Measurements from ENCODE around the gene RGL3. TPM values are rescaled to one million over a fixed set of nuclear protein-coding genes. Genes with fewer than 3 reads are reported as not detected.
"Not testable (repeated sequence)": the region's sequence is repeated elsewhere in the genome, so short reads cannot be mapped to it uniquely, and the experiment has no call there.

The RGL3 gene, protein sequence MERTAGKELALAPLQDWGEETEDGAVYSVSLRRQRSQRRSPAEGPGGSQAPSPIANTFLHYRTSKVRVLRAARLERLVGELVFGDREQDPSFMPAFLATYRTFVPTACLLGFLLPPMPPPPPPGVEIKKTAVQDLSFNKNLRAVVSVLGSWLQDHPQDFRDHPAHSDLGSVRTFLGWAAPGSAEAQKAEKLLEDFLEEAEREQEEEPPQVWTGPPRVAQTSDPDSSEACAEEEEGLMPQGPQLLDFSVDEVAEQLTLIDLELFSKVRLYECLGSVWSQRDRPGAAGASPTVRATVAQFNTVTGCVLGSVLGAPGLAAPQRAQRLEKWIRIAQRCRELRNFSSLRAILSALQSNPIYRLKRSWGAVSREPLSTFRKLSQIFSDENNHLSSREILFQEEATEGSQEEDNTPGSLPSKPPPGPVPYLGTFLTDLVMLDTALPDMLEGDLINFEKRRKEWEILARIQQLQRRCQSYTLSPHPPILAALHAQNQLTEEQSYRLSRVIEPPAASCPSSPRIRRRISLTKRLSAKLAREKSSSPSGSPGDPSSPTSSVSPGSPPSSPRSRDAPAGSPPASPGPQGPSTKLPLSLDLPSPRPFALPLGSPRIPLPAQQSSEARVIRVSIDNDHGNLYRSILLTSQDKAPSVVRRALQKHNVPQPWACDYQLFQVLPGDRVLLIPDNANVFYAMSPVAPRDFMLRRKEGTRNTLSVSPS
- total RNA-seq (0.28 TPM), polyA plus RNA-seq (5.3 TPM)
- long read RNA-seq, donor 1 = 0 reads
- long read RNA-seq, donor 2, partial matches to known transcripts = 0 of 1 reads
- long read RNA-seq, donor 2, other reads (novel, unspliced or antisense) = 0 of 1 reads
- long read RNA-seq, donor 3 = 0 reads
- long read RNA-seq, donor 4 = 0 reads
- long read RNA-seq, donor 5 = 0 reads
- long read RNA-seq, donor 6, partial matches to known transcripts = 35 of 43 reads
- long read RNA-seq, donor 6, other reads (novel, unspliced or antisense) = 8 of 43 reads
- long read RNA-seq, donor 7 = 0 reads
- long read RNA-seq, donor 8 = 0 reads
- long read RNA-seq, donor 9 = 0 reads
- long read RNA-seq, donor 10 = 0 reads

DNA sequence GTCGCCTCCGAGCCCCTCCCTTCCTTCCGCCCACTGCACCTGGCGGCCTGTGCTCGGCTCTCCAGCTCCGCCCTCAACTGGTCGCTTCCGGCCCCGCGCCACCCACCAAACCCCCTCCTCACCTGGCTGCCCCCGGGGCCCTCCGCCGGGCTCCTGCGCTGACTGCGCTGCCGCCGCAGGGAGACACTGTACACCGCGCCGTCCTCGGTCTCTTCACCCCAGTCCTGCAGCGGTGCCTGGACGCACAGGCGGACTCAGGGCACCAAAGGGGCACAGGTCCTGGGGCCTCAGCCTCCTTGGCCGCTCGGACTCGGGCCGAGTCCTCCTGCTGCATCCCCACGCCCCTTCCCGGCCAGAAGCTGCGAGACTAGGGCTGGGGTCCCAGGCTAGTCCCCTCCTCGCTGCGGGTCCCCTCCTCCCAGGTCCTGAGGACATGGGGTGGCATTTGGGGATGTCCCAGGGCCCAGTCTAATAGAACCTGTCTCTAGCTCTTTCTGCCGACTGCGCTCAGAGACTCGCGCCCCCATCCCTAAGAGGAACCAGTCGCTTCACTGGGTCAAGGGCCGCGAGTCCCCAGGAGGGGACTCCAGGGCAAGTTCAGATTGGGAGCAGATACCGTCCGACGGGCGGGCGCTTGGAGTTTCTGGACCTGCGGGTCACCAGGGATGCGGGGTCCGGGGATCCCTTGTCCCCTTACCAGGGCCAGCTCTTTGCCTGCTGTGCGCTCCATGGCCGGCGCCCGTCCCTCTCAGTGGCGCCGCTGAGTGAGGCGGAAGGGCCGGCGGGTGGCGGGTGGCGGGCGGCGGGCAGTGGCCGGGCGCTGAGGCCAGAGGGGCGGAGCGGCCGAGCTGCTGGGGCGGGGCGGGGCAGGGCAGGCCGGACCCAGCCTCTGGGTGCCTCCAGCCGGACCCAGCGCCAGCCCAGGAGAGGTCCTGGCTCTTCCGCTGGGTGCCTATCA, at the start of gene RGL3:
Gene RGL3, minus strand, starts transcription at position 766 of the 958 bp plus-strand sequence. Its CDS starts 36 bp downstream, at position 730.
- 6% methylated on average over 72 of the region's 72 CpGs for WGBS
- peaks cover 0 to 28% of the 10 kb centered on the region in 2 donors for H3K9me3 ChIP-seq (ENCODE audit: control insufficient read depth in 2 of 2, insufficient read depth in 1 of 2, low read length in 1 of 2)
- H3K4me3 ChIP-seq (ENCODE audit: low read length in 2 of 2) = peak within 1 kb of the TSS in 1 of 2 donors; percentile 25
- peak in 2 of 9 donors; percentile 26 to 43 for DNase-seq (ENCODE audit: low read depth in 6 of 9, low spot score in 9 of 9)
- no peaks in the 10 kb centered on the region for H3K36me3 ChIP-seq (ENCODE audit: control insufficient read depth in 2 of 2, insufficient read depth in 2 of 2, low read length in 1 of 2)
- peaks cover 68 to 91% of the 10 kb centered on the region in 2 donors for H3K27me3 ChIP-seq (ENCODE audit: control insufficient read depth in 2 of 2, insufficient read depth in 1 of 2, low read length in 1 of 2)
- no peak within 1 kb of the TSS for H3K27ac ChIP-seq (ENCODE audit: low read depth in 1 of 2, low read length in 1 of 2)
- peaks cover 5 to 33% of the 10 kb centered on the region in 2 donors for H3K4me1 ChIP-seq (ENCODE audit: control insufficient read depth in 2 of 2, insufficient read depth in 2 of 2, low read length in 2 of 2)

DNA sequence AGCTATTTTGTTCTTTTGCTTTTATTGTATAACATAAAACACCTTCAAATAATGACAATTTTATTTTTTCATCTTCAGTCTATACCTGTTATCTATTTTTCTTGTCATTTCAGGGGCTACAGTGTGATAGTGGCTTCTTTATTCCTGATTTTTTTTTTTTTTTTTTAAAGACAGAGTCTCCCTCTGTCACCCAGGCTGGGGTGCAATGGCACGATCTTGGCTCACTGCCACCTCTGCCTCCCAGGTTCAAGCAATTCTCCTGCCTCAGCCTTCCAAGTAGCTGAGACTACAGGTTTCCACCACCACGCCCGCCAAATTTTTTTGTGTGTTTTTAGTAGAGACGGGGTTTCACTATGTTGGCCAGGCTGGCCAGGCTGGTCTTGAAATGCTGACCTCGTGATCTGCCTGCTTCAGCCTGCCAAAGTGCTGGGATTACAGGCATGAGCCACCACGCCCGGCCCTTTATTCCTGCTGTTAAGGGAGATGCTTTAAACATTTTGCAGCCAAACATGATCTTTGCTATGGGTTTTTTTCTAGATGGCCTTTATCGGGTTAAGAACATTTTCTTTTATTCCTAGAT, 49.2 kb upstream of the RGL3 start:
- not testable (repeated sequence) for H3K9me3 ChIP-seq (ENCODE audit: control insufficient read depth in 2 of 2, insufficient read depth in 1 of 2, low read length in 1 of 2); H3K27me3 ChIP-seq (ENCODE audit: control insufficient read depth in 2 of 2, insufficient read depth in 1 of 2, low read length in 1 of 2); H3K27ac ChIP-seq (ENCODE audit: low read depth in 1 of 2, low read length in 1 of 2); DNase-seq (ENCODE audit: low read depth in 6 of 9, low spot score in 9 of 9); H3K4me3 ChIP-seq (ENCODE audit: low read length in 2 of 2); H3K36me3 ChIP-seq (ENCODE audit: control insufficient read depth in 2 of 2, insufficient read depth in 2 of 2, low read length in 1 of 2); H3K4me1 ChIP-seq (ENCODE audit: control insufficient read depth in 2 of 2, insufficient read depth in 2 of 2, low read length in 2 of 2)
- 92% methylated on average over 8 of the region's 8 CpGs for WGBS

DNA sequence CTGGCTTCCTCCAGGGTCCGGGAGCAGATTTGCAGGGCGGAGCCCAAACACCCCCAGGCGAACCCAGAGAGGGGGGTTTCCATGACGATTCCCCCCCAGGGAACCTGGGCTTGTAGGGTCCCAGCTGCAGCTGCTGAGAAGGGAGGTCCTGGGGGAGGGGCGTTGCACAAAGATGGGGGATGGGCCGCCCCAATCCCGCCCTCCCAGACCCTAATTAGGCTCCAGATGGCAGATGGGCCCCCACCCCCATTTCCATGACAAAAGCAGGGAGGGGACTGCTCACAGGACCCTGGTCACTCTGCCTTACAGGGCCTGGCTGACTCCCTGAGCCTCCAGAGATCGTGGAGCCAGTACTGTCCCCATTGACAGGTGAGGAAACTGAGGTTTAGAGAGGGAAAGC, 46.5 kb upstream of the RGL3 start:
- 53% methylated on average over 8 of the region's 8 CpGs for WGBS
- no peaks in the 10 kb centered on the region for H3K4me1 ChIP-seq (ENCODE audit: control insufficient read depth in 2 of 2, insufficient read depth in 2 of 2, low read length in 2 of 2)
- no peak for DNase-seq (ENCODE audit: low read depth in 6 of 9, low spot score in 9 of 9)

DNA sequence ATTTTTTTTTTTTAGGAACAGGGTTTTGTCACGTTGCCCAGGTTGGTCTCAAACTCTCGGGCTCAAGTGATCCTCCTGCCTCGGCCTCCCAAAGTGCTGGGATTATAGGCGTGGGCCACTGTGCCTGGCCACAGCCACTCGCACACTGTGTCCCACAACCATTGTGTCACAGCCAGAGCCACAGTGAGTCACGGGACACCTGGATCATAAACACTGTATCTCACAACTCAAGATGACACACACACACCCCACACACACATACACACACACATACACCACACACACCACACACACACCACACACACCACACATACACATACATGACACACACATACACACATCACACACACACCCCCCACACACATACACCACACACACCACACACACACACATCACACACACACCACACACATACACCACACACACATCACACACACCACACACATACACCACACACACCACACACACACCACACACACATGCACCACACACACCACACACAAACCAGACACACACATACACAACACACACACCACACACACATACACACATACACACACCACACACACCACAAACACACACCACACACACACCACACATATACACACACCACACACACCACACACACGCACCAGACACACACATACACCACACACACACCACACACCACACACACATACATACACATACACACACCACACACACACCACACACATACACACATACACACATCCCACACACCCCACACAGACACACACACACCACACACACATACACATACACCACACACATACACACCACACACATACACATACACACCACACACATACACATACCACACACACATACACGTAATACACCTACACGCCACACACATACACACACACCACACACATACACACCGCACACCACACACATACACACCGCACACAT, 45.5 kb upstream of the RGL3 start:
- no peak for DNase-seq (ENCODE audit: low read depth in 6 of 9, low spot score in 9 of 9)
- 94% methylated on average over 11 of the region's 11 CpGs for WGBS
- H3K9me3 ChIP-seq (ENCODE audit: control insufficient read depth in 2 of 2, insufficient read depth in 1 of 2, low read length in 1 of 2) = no peaks in the 10 kb centered on the region
- no peaks in the 10 kb centered on the region for H3K36me3 ChIP-seq (ENCODE audit: control insufficient read depth in 2 of 2, insufficient read depth in 2 of 2, low read length in 1 of 2)
- H3K27me3 ChIP-seq (ENCODE audit: control insufficient read depth in 2 of 2, insufficient read depth in 1 of 2, low read length in 1 of 2) = peaks cover 0 to 6% of the 10 kb centered on the region in 2 donors
- no peak overlapping the region for H3K27ac ChIP-seq (ENCODE audit: low read depth in 1 of 2, low read length in 1 of 2)
- no peaks in the 10 kb centered on the region for H3K4me1 ChIP-seq (ENCODE audit: control insufficient read depth in 2 of 2, insufficient read depth in 2 of 2, low read length in 2 of 2)
- H3K4me3 ChIP-seq (ENCODE audit: low read length in 2 of 2) = no peak overlapping the region

More for the DNA sequence above, 46.5 kb upstream of the RGL3 start:
- H3K27ac ChIP-seq (ENCODE audit: low read depth in 1 of 2, low read length in 1 of 2) = no peak overlapping the region
- H3K4me3 ChIP-seq (ENCODE audit: low read length in 2 of 2) = no peak overlapping the region
- peaks cover 0 to 2% of the 10 kb centered on the region in 2 donors for H3K27me3 ChIP-seq (ENCODE audit: control insufficient read depth in 2 of 2, insufficient read depth in 1 of 2, low read length in 1 of 2)
- no peaks in the 10 kb centered on the region for H3K9me3 ChIP-seq (ENCODE audit: control insufficient read depth in 2 of 2, insufficient read depth in 1 of 2, low read length in 1 of 2)
- no peaks in the 10 kb centered on the region for H3K36me3 ChIP-seq (ENCODE audit: control insufficient read depth in 2 of 2, insufficient read depth in 2 of 2, low read length in 1 of 2)

DNA sequence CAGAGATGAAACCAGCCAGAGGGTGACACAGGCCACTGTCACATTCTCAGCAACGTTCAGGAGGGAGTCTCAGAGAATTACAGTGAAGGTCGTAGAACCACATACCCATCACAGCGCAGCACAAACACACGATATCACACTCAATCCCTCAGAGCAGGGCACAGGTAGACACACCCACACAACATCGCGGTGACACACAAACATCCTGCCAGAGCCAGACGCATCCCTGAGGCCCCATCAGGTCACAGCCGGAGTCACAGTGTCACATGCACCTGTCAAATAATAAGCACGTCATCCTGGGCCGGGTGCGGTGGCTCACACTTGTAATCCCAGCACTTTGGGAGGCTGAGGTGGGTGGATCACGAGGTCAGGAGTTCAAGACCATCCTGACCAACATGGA, 44.3 kb upstream of the RGL3 start:
- WGBS = 83% methylated on average over 12 of the region's 12 CpGs
- no peak overlapping the region for H3K27ac ChIP-seq (ENCODE audit: low read depth in 1 of 2, low read length in 1 of 2)
- no peaks in the 10 kb centered on the region for H3K9me3 ChIP-seq (ENCODE audit: control insufficient read depth in 2 of 2, insufficient read depth in 1 of 2, low read length in 1 of 2)
- no peak overlapping the region for H3K4me3 ChIP-seq (ENCODE audit: low read length in 2 of 2)
- DNase-seq (ENCODE audit: low read depth in 6 of 9, low spot score in 9 of 9) = no peak
- no peaks in the 10 kb centered on the region for H3K4me1 ChIP-seq (ENCODE audit: control insufficient read depth in 2 of 2, insufficient read depth in 2 of 2, low read length in 2 of 2)
- H3K27me3 ChIP-seq (ENCODE audit: control insufficient read depth in 2 of 2, insufficient read depth in 1 of 2, low read length in 1 of 2) = peaks cover 0 to 4% of the 10 kb centered on the region in 2 donors
- H3K36me3 ChIP-seq (ENCODE audit: control insufficient read depth in 2 of 2, insufficient read depth in 2 of 2, low read length in 1 of 2) = no peaks in the 10 kb centered on the region

DNA sequence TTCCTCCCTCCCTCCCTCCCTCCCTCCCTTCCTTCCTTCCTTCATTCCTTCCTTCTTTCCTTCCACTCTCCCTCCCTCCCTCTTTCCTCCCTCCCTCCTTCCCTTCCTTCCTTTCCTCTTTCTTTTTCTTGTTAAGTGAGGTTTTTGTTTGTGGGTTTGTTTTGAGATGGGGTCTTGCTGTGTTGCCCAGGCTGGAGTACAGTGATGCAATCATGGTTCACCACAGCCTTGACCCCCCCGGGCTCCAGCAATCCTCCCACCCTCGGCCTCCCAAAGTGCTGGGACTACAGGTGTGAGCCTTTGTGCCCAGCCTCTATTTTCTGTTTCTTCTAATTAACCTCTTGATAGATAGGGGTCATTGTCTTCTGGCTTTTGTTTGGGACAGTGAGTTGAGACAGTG, 42.3 kb upstream of the RGL3 start:
- no peak overlapping the region for H3K27ac ChIP-seq (ENCODE audit: low read depth in 1 of 2, low read length in 1 of 2)
- no peaks in the 10 kb centered on the region for H3K36me3 ChIP-seq (ENCODE audit: control insufficient read depth in 2 of 2, insufficient read depth in 2 of 2, low read length in 1 of 2)
- DNase-seq (ENCODE audit: low read depth in 6 of 9, low spot score in 9 of 9) = no peak
- no peaks in the 10 kb centered on the region for H3K4me1 ChIP-seq (ENCODE audit: control insufficient read depth in 2 of 2, insufficient read depth in 2 of 2, low read length in 2 of 2)
- no peaks in the 10 kb centered on the region for H3K9me3 ChIP-seq (ENCODE audit: control insufficient read depth in 2 of 2, insufficient read depth in 1 of 2, low read length in 1 of 2)
- H3K4me3 ChIP-seq (ENCODE audit: low read length in 2 of 2) = no peak overlapping the region
- WGBS = 86% methylated on average over 2 of the region's 2 CpGs
- H3K27me3 ChIP-seq (ENCODE audit: control insufficient read depth in 2 of 2, insufficient read depth in 1 of 2, low read length in 1 of 2) = peaks cover 0 to 15% of the 10 kb centered on the region in 2 donors

DNA sequence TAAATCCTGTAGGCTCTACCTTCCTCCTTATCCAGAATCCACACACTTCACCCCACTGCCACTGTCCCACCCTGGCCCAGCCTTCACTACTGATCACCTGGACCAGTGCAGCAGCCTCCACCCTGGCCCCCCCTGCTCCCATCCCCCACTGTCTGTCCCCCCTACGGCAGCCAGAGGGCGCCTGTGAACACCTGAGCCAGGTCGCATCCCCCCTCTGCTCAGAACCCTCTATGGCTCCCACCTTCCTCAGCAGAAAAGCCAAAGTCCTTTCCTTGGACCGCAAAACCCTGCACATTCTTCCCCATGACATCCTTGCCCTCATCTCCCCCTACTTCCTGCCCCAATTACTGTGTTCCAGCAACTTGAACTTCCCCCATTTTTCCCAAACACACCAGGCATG, 41.1 kb upstream of the RGL3 start:
- Histone ChIP-seq H3K4me1 (ENCODE audit: control insufficient read depth in 2 of 2, insufficient read depth in 2 of 2, low read length in 2 of 2) (no peaks in the 10 kb centered on the region), H3K27ac (ENCODE audit: low read depth in 1 of 2, low read length in 1 of 2) (no peak overlapping the region), H3K4me3 (ENCODE audit: low read length in 2 of 2) (no peak overlapping the region), H3K36me3 (ENCODE audit: control insufficient read depth in 2 of 2, insufficient read depth in 2 of 2, low read length in 1 of 2) (no peaks in the 10 kb centered on the region), H3K27me3 (ENCODE audit: control insufficient read depth in 2 of 2, insufficient read depth in 1 of 2, low read length in 1 of 2) (peaks cover 0 to 18% of the 10 kb centered on the region in 2 donors), H3K9me3 (ENCODE audit: control insufficient read depth in 2 of 2, insufficient read depth in 1 of 2, low read length in 1 of 2) (no peaks in the 10 kb centered on the region)
- no peak for DNase-seq (ENCODE audit: low read depth in 6 of 9, low spot score in 9 of 9)
- WGBS = 61% methylated on average over 4 of the region's 4 CpGs

Measured in thymus (tissue), 14 donors.